GM18511 (cell line): ENCODE data around the gene PHF2.

ENCODE experiments used
- ATAC-seq: cut with Tn5 transposase; IDR thresholded peaks from one replicate; pipeline ENCODE4 v1.9.1; 2021; ENCODE audit warnings: mild to moderate bottlenecking, moderate library complexity; ENCODE audit not compliant: unreplicated experiment

The PHF2 gene

DNA sequence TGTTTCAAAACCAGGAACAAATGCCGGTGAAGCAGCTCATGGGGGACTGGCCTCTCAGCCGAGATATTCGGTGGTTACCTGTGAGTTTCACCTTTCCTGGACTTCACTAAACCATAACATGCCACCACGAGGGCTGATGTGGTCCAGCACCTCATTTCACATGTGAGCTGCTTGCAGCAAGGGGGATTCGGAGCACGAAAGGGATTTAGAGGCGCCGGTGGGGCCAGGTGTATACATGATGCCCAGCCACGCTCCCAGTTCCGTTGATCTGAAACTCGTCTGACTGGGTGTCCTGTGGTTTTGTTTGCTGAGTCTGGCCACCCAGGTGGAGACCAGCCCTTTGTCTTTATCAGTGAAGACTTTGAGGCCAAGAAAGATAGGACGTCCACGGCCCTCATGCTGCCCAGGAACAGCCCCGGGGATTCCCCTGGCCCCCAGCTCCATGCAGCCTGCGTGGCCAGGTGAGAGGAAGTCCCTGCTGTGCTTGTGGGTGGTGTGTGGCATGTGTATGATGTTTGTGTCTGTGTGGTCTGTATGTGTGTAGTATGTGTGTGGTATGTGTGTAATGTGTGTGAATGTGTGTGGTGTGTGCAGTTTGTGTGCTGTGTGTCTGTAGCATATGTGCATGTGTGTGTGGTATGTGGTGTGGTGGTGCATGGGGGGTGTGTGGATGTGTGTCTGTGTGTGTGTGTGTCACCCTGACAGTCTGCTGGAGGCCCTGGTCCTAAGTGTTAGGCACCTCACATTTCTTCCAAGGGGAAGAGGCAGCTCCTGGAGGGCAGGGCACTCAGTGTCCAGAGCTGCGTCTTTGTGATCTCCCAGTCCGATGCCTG lies 23.4 kb downstream of the PHF2 start:
- no peak for ATAC-seq

- no peak for ATAC-seq
Observed at GRCh38 chr9:93600504-93600903, 24.1 kb downstream of the PHF2 start.

- no peak for ATAC-seq
Observed at GRCh38 chr9:93601063-93601462, 24.7 kb downstream of the PHF2 start.

- no peak for ATAC-seq
Observed at GRCh38 chr9:93601666-93602065, 25.3 kb downstream of the PHF2 start.

DNA sequence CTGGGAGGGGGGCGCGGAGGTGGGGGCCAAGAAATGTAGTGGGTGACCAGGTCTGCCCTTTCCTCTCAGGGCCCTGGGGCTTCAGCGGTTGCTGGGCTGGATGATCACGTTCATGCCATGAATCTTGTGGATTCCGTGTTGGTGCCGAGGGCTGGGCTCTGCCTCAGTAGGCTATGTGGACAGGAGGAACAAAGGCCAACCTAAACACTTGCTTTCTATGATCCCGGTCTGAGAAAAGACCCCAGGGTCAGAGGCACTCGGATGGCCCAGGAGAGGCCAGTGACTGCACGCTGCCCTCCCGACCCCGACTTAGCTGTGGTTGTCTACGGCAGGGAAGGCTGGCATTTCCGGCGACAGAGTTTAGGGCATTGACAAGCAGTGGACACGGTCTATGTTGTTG lies 26.6 kb downstream of the PHF2 start:
- no peak for ATAC-seq

DNA sequence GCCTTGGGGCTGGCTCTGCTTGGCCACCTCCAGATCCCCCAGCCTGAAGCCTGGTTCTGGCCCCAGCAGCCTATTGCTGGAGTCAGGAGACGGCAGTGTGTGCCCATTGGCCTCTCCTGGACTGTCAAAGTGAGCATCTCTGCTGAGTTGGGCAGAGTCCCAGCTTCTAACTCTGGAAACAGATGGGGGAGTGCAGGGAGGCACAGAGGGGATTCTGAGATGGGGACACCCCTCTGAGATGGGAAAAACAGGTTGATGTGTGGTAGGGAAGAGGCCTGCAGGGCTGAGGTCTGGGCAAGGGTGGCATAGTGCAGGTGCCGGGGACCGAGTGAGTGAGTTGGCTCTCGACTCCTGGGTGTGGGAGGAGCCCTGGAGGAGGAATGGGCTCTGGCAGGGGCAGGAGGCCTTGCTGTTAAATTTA lies 27.5 kb downstream of the PHF2 start:
- ATAC-seq = no peak

GRCh38 chr9:93606187-93606586 lies 29.8 kb downstream of the PHF2 start:
- no peak for ATAC-seq

DNA sequence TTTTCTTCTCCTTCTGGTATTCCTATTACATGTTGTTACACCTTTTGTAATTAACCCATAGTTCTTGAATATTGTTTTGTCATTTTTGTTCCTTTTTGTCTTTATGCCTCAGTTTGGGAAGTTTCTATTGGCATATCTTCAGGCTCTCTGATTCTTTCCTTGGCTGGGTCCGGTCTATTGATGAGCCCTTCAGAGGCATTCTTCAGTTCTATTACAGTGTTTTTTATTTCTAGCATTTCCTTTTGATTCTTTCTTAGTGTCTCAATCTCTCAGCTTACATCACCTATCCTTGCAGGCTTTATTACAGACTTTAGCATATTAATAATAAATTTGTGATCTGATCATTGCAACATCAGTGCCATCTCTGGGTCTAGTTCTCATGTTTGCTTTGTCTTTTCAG lies 33.8 kb downstream of the PHF2 start:
- ATAC-seq = no peak

DNA sequence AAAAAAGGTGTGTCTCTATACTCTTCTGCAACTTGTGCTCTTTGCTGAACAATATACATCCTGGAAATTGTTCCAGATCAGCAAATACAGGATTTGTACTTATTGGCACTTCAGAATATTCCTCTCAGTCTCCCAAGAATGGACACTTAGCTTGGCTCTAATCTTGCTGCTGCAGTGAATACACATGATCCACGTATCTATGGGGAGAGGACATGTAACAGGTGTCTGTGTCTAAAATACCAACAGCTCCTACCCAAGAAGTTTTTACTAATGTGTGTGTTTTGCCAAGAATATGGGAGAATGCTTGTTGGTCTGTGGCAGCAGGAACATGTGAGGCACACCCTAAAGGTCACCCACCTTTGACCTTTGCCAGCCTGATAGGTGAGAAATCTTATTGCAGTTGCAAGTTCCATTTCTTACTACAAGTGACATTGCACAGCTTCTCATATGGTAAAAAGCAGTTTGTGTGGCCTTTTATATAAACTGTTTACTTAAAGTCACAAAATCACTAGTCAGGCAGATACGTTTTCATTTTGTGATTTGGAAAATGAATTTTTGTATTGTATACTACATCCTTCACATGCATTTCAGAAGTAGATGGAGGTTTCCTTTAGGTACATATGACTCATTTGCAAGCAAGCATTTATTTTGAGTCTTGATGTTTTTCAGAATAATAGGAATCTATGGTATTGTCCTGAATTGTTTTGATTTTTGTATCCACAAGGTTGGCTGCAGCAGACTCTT lies 35.8 kb downstream of the PHF2 start:
- ATAC-seq = no peak

- ATAC-seq = peak; percentile 68
Observed at GRCh38 chr9:93612796-93613154, 36.4 kb downstream of the PHF2 start.

- ATAC-seq = no peak
Observed at GRCh38 chr9:93613174-93613573, 36.8 kb downstream of the PHF2 start.

DNA sequence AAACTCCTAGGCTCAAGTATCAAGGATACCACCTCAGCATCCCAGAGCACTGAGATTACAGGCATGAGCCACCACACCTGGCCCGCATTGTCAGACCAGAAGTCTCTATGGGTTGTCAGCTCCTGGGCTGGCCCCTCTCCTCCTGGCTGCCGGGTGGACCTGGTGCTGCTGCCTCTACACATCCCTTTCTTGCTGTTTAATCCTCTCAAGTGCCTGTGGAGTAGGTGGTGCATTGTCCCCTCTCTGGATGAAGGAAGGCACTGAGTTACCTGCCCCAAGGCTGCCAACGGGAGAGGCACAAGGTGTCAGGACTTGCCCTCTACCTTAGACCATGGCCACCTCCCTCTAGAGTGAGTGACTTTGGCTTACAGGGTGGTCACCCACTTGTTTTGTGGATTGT lies 37.4 kb downstream of the PHF2 start:
- no peak for ATAC-seq

GRCh38 chr9:93614830-93615468 lies 38.6 kb downstream of the PHF2 start:
- no peak for ATAC-seq

- no peak for ATAC-seq
Observed at GRCh38 chr9:93616044-93616443, 39.7 kb downstream of the PHF2 start.

GRCh38 chr9:93617273-93617672 lies 40.9 kb downstream of the PHF2 start:
- ATAC-seq = no peak

- ATAC-seq = no peak
Observed at GRCh38 chr9:93619272-93619775, 42.9 kb downstream of the PHF2 start.

- ATAC-seq = no peak
Observed at GRCh38 chr9:93620041-93620506, 43.7 kb downstream of the PHF2 start.

- ATAC-seq = no peak
Observed at GRCh38 chr9:93620881-93621820, 44.8 kb downstream of the PHF2 start.

DNA sequence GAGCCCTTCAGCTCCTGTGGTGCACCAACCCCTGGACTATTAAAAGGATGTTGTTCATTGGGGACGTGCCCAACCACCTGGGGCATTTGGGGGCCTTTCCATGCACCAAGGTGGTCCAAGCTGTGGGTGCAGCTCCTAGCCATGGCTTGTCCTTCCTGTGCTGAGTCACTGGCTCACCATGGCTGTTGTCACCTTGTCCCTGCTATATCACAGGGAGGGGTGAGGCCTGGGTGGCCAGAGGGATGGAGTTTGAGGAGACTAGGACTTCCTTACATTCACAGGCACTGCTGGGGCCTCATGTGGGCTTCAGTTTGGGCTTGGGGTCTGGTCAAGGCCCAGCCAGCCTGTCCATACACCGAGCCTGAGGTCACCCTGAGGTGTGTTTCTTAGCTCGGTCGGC lies 45.5 kb downstream of the PHF2 start:
- ATAC-seq = no peak

GRCh38 chr9:93622691-93623090 lies 46.3 kb downstream of the PHF2 start:
- ATAC-seq = no peak
